Measurements from ENCODE around the gene ADK. TPM values are rescaled to one million over a fixed set of nuclear protein-coding genes. Genes with fewer than 3 reads are reported as not detected.
A peak's percentile ranks its signal among the peaks of the same experiment; 100 is the strongest.

Gene ADK
- total RNA-seq, 2 donors from 2014 or later, result 14.4 to 24.3 TPM

DNA sequence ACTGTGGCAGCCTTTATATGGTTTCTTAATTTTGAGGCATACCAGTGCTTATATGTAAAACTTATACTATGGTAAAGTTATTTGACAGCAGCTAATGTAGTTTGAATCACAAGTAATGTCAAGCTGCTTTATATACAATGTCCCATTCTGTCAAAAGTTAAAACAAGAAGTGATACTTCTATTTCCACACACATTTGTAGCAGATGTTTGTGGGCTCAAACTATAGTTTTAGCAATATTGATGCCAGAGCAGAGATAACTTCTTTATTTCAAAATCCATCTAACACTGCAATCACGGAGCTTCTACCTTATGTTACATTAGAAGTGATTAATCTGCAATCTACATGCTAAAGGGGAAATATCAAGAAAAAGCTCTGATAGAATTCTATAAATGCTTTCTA lies 149.6 kb downstream of the ADK start:
- Histone ChIP-seq H3K27ac (no peak overlapping the region), H3K36me3 (no peaks in the 10 kb centered on the region), H3K27me3 (replicated peaks; ENCODE audit: insufficient read depth) (no peaks in the 10 kb centered on the region), H3K9me3 (no peaks in the 10 kb centered on the region), H3K4me3 (no peak overlapping the region), H3K4me1 (ENCODE audit: control insufficient read depth in 1 of 2, low read depth in 2 of 2) (peaks cover 7 to 15% of the 10 kb centered on the region in 2 donors)
- ATAC-seq (ENCODE audit: insufficient number of reproducible peaks, low FRiP score, low read depth) (no peak), DNase-seq (ENCODE audit: low spot score) (no peak)
- TF ChIP-seq, protein P1, sequence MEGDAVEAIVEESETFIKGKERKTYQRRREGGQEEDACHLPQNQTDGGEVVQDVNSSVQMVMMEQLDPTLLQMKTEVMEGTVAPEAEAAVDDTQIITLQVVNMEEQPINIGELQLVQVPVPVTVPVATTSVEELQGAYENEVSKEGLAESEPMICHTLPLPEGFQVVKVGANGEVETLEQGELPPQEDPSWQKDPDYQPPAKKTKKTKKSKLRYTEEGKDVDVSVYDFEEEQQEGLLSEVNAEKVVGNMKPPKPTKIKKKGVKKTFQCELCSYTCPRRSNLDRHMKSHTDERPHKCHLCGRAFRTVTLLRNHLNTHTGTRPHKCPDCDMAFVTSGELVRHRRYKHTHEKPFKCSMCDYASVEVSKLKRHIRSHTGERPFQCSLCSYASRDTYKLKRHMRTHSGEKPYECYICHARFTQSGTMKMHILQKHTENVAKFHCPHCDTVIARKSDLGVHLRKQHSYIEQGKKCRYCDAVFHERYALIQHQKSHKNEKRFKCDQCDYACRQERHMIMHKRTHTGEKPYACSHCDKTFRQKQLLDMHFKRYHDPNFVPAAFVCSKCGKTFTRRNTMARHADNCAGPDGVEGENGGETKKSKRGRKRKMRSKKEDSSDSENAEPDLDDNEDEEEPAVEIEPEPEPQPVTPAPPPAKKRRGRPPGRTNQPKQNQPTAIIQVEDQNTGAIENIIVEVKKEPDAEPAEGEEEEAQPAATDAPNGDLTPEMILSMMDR (IDR thresholded peaks at IDR 0.05), result no peak

DNA sequence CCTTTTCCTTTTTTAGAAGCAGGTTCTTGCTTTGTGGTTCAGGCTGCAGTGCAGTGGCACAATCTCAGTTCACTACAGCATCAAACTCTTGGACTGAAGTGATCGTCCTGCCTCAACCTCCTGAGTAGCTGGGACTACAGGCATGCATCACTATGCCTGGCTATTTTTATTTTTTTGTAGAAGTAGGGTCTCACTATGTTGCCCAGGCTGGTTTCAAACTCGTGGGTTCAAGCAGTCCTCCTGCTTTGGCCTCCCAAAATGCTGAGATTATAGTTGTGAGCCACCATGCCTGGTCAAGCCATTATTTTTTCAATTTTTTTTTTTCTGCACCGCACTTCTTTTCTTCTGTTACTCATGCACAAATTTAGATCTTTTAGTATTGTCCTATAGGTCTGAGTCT lies 154.7 kb downstream of the ADK start:
- no peaks in the 10 kb centered on the region for H3K9me3 ChIP-seq
- ATAC-seq (ENCODE audit: insufficient number of reproducible peaks, low FRiP score, low read depth) (no peak), DNase-seq (ENCODE audit: low spot score) (no peak)
- no peaks in the 10 kb centered on the region for H3K36me3 ChIP-seq
- no peaks in the 10 kb centered on the region for H3K27me3 ChIP-seq (replicated peaks; ENCODE audit: insufficient read depth)
- TF ChIP-seq, protein P1 (IDR thresholded peaks at IDR 0.05), result no peak
- no peak overlapping the region for H3K27ac ChIP-seq
- H3K4me3 ChIP-seq, result no peak overlapping the region
- peaks cover 23 to 35% of the 10 kb centered on the region in 2 donors for H3K4me1 ChIP-seq (ENCODE audit: control insufficient read depth in 1 of 2, low read depth in 2 of 2)

DNA sequence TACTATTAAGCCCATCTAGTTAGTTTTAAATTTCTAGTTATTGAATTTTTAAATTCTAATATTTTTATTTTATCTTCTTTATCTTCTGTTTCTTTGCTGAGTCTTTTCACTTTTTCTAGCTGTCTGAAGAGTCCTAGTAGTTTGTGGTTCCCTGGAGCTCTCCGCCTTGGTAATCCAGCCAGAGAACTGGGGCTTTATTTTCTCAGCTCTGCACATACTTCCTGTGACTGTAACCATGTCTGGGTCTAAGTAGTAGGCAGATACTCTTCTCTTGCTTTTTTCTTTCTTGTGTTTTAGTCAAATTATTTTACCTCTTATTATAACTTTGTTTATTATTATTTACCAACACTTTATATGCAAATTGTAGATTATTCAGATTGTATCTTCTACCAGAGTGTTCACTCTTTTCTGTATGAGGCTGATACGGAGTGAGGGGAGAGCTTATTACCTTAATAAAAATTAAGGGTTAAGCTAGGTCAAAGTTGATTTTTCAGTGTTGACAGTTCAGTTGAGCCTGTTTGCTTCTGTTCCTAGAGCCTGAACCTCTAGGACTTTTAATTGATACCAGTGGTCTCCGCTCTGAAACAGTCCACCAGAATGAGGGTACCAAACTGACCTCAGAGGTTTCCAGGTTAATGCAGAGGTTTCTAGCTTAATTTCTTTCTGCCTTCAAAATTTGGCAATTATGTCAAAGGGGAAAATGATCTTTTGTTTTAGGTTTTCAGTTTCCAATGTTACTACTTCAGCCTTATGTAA lies 155.4 kb downstream of the ADK start:
- ATAC-seq (ENCODE audit: insufficient number of reproducible peaks, low FRiP score, low read depth) (no peak), DNase-seq (ENCODE audit: low spot score) (no peak)
- no peaks in the 10 kb centered on the region for H3K36me3 ChIP-seq
- peaks cover 23 to 35% of the 10 kb centered on the region in 2 donors for H3K4me1 ChIP-seq (ENCODE audit: control insufficient read depth in 1 of 2, low read depth in 2 of 2)
- no peaks in the 10 kb centered on the region for H3K9me3 ChIP-seq
- H3K4me3 ChIP-seq, result peak overlapping the region; percentile 0
- TF ChIP-seq, protein P1 (IDR thresholded peaks at IDR 0.05), result no peak
- no peaks in the 10 kb centered on the region for H3K27me3 ChIP-seq (replicated peaks; ENCODE audit: insufficient read depth)
- H3K27ac ChIP-seq, result peak overlapping the region; percentile 20 to 62

DNA sequence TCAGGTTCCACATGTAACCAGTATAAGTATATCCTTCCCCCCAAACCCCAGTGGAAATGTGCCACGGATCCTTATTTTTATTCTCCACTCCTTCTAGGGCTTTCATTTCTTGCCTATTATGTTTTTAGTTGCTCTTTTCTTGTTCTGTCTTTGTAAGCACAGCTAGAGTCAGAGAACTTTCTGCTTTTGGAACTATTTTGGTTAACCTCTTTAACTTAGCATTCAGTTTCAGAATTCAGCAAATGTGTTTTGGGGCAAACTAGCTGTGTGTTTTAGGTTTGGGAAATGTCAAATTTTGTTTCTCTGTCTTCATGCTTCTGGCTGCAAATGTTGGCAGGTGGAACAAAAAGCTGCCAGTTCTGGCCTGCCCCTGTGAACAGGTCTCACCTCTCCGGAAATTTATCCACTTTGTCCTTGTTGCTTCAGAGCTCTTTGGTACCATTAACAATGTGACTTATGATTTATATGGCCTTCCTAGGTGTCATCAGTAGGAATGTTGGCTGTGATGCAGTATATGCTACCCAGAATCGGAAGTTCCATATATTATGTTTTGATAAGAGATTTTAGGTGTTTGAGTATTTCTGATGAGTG lies 156.1 kb downstream of the ADK start:
- H3K27ac ChIP-seq, result peak overlapping the region; percentile 20 to 62
- DNase-seq (ENCODE audit: low spot score), result no peak
- TF ChIP-seq, protein P1 (IDR thresholded peaks at IDR 0.05), result no peak
- peak overlapping the region; percentile 1 for H3K4me3 ChIP-seq
- H3K27me3 ChIP-seq (replicated peaks; ENCODE audit: insufficient read depth), result no peaks in the 10 kb centered on the region
- no peak for ATAC-seq (ENCODE audit: insufficient number of reproducible peaks, low FRiP score, low read depth)
- H3K36me3 ChIP-seq, result no peaks in the 10 kb centered on the region
- peaks cover 23 to 35% of the 10 kb centered on the region in 2 donors for H3K4me1 ChIP-seq (ENCODE audit: control insufficient read depth in 1 of 2, low read depth in 2 of 2)
- H3K9me3 ChIP-seq, result no peaks in the 10 kb centered on the region

DNA sequence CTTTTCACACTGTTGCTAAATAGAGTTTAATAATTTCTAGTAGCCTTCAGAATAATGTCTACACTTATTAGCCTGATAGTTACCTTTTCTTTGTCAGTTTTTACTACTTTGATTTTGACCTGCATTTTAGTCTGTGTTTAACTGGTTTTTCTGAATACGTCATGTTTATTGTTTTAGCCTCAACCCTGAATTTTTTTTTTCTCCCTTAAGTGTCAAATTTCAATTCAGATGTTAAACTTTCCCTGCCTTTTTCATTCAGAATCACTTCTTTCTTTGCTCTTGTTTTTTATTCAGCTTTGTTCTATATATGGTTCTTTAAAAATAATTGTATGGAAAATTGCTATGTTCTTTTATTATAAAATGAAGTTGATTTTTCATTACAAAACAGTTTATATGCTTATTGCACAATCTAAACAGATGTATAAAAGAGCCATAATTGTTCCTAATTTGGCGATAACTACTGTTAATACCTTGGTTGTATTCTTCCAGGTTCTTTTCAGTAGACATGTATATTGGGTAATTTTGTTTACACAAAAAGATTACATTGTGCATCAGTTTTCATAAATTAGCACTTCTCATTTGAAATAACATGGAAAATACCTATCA lies 159.7 kb downstream of the ADK start:
- H3K4me1 ChIP-seq (ENCODE audit: control insufficient read depth in 1 of 2, low read depth in 2 of 2), result peaks cover 22 to 24% of the 10 kb centered on the region in 2 donors
- TF ChIP-seq, protein P1 (IDR thresholded peaks at IDR 0.05), result no peak
- H3K9me3 ChIP-seq, result no peaks in the 10 kb centered on the region
- H3K36me3 ChIP-seq, result no peaks in the 10 kb centered on the region
- no peaks in the 10 kb centered on the region for H3K27me3 ChIP-seq (replicated peaks; ENCODE audit: insufficient read depth)
- H3K27ac ChIP-seq, result no peak overlapping the region
- ATAC-seq (ENCODE audit: insufficient number of reproducible peaks, low FRiP score, low read depth), result no peak
- no peak for DNase-seq (ENCODE audit: low spot score)
- H3K4me3 ChIP-seq, result no peak overlapping the region

Data from thoracic aorta (tissue), 2 donors.